H9 (cell line): Measurements from ENCODE around the gene ZNF134. TPM values are rescaled to one million over a fixed set of nuclear protein-coding genes. Genes with fewer than 3 reads are reported as not detected.

Source experiments
- DNase-seq: peaks from one replicate; pipeline ENCODE4 v3.0.0-alpha.2; 2017
- H2AFZ ChIP-seq: one replicate; pipeline ENCODE4 v1.6.1; 2013; ENCODE audit warnings: mild to moderate bottlenecking, low read length, control low read depth, moderate library complexity
- H2AK5ac ChIP-seq: 2 replicates; pipeline ENCODE4 v1.6.1; 2013; ENCODE audit warnings: low read length, control low read depth, mixed read lengths; ENCODE audit not compliant: insufficient read length
- H2BK120ac ChIP-seq: one replicate; pipeline ENCODE4 v1.6.1; 2013; ENCODE audit warnings: low read depth, mild to moderate bottlenecking, low read length, control low read depth, inconsistent platforms; ENCODE audit not compliant: poor library complexity, severe bottlenecking
- H2BK12ac ChIP-seq: 2 replicates; pipeline ENCODE4 v1.6.1; 2013; ENCODE audit warnings: low read length, control low read depth, mixed read lengths, low read depth; ENCODE audit not compliant: insufficient read length
- H2BK15ac ChIP-seq: 2 replicates; pipeline ENCODE4 v1.6.1; 2013; ENCODE audit warnings: low read depth, low read length, control low read depth
- H2BK20ac ChIP-seq: one replicate; pipeline ENCODE4 v1.6.1; 2013; ENCODE audit warnings: low read depth, mild to moderate bottlenecking, low read length, control low read depth, inconsistent platforms; ENCODE audit not compliant: poor library complexity, severe bottlenecking
- H2BK5ac ChIP-seq: 2 replicates; pipeline ENCODE4 v1.6.1; 2013; ENCODE audit warnings: low read length, control low read depth, mixed read lengths; ENCODE audit not compliant: insufficient read length
- H3K14ac ChIP-seq: 2 replicates; pipeline ENCODE4 v1.6.1; 2013; ENCODE audit warnings: low read length, control low read depth; ENCODE audit not compliant: insufficient read depth
- H3K18ac ChIP-seq: 2 replicates; pipeline ENCODE4 v1.6.1; 2013; ENCODE audit warnings: low read depth, mild to moderate bottlenecking, mixed read lengths, low read length, control low read depth; ENCODE audit not compliant: insufficient read length
- H3K23ac ChIP-seq: 2 replicates; pipeline ENCODE4 v1.6.1; 2013; ENCODE audit warnings: low read length, control low read depth, mixed read lengths, low read depth; ENCODE audit not compliant: insufficient read length
- H3K23me2 ChIP-seq: 2 replicates; pipeline ENCODE4 v1.6.1; 2013; ENCODE audit warnings: low read depth, mild to moderate bottlenecking, mixed read lengths, low read length, control low read depth; ENCODE audit not compliant: insufficient read length, poor library complexity, severe bottlenecking
- H3K27ac ChIP-seq: 2 replicates; pipeline ENCODE4 v1.5.1; 2013; ENCODE audit warnings: low read length, control low read depth, mixed read lengths, low read depth; ENCODE audit not compliant: insufficient read length
- H3K27me3 ChIP-seq: 2 replicates; pipeline ENCODE4 v1.6.1; 2013; ENCODE audit warnings: low read length, control low read depth, inconsistent platforms; ENCODE audit not compliant: insufficient read depth
- H3K4ac ChIP-seq: 2 replicates; pipeline ENCODE4 v1.6.1; 2013; ENCODE audit warnings: low read depth, mild to moderate bottlenecking, control low read depth, inconsistent platforms, low read length, moderate library complexity
- H3K4me1 ChIP-seq: 2 replicates; pipeline ENCODE4 v1.6.1; 2013; ENCODE audit warnings: low read length, control low read depth, inconsistent platforms; ENCODE audit not compliant: insufficient read depth
- H3K4me2 ChIP-seq: 2 replicates; pipeline ENCODE4 v1.6.1; 2013; ENCODE audit warnings: low read length, control low read depth, mixed read lengths; ENCODE audit not compliant: insufficient read length, insufficient read depth
- H3K56ac ChIP-seq: 2 replicates; pipeline ENCODE4 v1.6.1; 2013; ENCODE audit warnings: low read depth, mild to moderate bottlenecking, mixed read lengths, low read length, control low read depth; ENCODE audit not compliant: insufficient read length
- H3K79me1 ChIP-seq: 2 replicates; pipeline ENCODE4 v1.6.1; 2013; ENCODE audit warnings: low read depth, mild to moderate bottlenecking, moderate library complexity, low read length, control low read depth, inconsistent platforms; ENCODE audit not compliant: insufficient read depth, poor library complexity, severe bottlenecking
- H3K79me2 ChIP-seq: 2 replicates; pipeline ENCODE4 v1.6.1; 2013; ENCODE audit warnings: low read length, control low read depth, inconsistent platforms; ENCODE audit not compliant: insufficient read depth
- H3K9ac ChIP-seq: 2 replicates; pipeline ENCODE4 v1.6.1; 2013; ENCODE audit warnings: low read length, control low read depth, mixed read lengths; ENCODE audit not compliant: insufficient read length; ENCODE audit errors: extremely low read depth
- H3K9me3 ChIP-seq: one replicate; pipeline ENCODE4 v1.6.1; 2013; ENCODE audit warnings: low read depth, low read length, inconsistent platforms; ENCODE audit not compliant: control insufficient read depth
- H3T11ph ChIP-seq: one replicate; pipeline ENCODE4 v1.6.1; 2013; ENCODE audit warnings: mild to moderate bottlenecking, low read length, control low read depth, inconsistent platforms
- H4K20me1 ChIP-seq: one replicate; pipeline ENCODE4 v1.6.1; 2013; ENCODE audit not compliant: control insufficient read depth, insufficient read length, insufficient read depth
- H4K5ac ChIP-seq: 2 replicates; pipeline ENCODE4 v1.6.1; 2013; ENCODE audit warnings: low read depth, mild to moderate bottlenecking, mixed read lengths, low read length, control low read depth; ENCODE audit not compliant: insufficient read length
- H4K8ac ChIP-seq: replicated peaks from 2 replicates; pipeline ENCODE4 v1.6.1; 2013; ENCODE audit warnings: low read length, control low read depth, mixed read lengths, low read depth; ENCODE audit not compliant: insufficient read length
- H4K91ac ChIP-seq: 2 replicates; pipeline ENCODE4 v1.6.1; 2013; ENCODE audit warnings: low read depth, mild to moderate bottlenecking, moderate library complexity, mixed read lengths, low read length, control low read depth; ENCODE audit not compliant: insufficient read length
- H3K27ac Mint-ChIP-seq, 3 experiments: 2 replicates in 2 of 3; 3 replicates in 1 of 3; pipeline ENCODE4 v1.8.0; 2020 to 2021; ENCODE audit warnings: mixed read lengths in 3 of 3, mild to moderate bottlenecking in 1 of 3, moderate library complexity in 1 of 3
- H3K27me3 Mint-ChIP-seq: 2 replicates; pipeline ENCODE4 v1.8.0; 2021; ENCODE audit warnings: low read depth, mild to moderate bottlenecking, moderate library complexity, mixed read lengths
- H3K36me3 Mint-ChIP-seq, 3 experiments: 2 replicates in 2 of 3; 3 replicates in 1 of 3; pipeline ENCODE4 v1.8.0; 2020 to 2021; ENCODE audit warnings: low read depth in 3 of 3, mixed read lengths in 3 of 3; ENCODE audit not compliant: insufficient read depth in 1 of 3
- H3K4me1 Mint-ChIP-seq, 2 experiments: 2 replicates each; pipeline ENCODE4 v1.8.0; 2020; ENCODE audit warnings: mixed read lengths in 2 of 2
- H3K4me3 Mint-ChIP-seq, 2 experiments: 2 replicates in 1 of 2; 3 replicates in 1 of 2; pipeline ENCODE4 v1.8.0; 2020 to 2021; ENCODE audit warnings: mild to moderate bottlenecking in 2 of 2, mixed read lengths in 2 of 2, moderate library complexity in 1 of 2
- H3K9me3 Mint-ChIP-seq, 2 experiments: 2 replicates in 1 of 2; 3 replicates in 1 of 2; pipeline ENCODE4 v1.8.0; 2020; ENCODE audit warnings: mild to moderate bottlenecking in 2 of 2, mixed read lengths in 2 of 2, moderate library complexity in 1 of 2
- CTCF ChIP-seq: fragments of 200-600 bp; sonication (generic); conservative IDR thresholded peaks from 3 replicates; pipeline ENCODE4 v1.8.0; 2021; ENCODE audit warnings: antibody characterized with exemption, mild to moderate bottlenecking
- WGBS: extraction: QIAGEN DNeasy Blood & Tissue Kit; methylation state at CpG from one replicate; pipeline ENCODE4 v1.1.7; 2013; ENCODE audit warnings: missing lambda C conversion rate, low lambda C conversion rate, mixed read lengths; ENCODE audit not compliant: insufficient read length; ENCODE audit errors: extremely low coverage; 5-methylcytosine and 5-hydroxymethylcytosine counted together
- total RNA-seq: library from RNA; stranded (reverse); gene quantifications from 2 replicates; pipeline ENCODE4 v1.2.1, GENCODE V29; 2021

Gene ZNF134
- total RNA-seq, 1 experiment from 2014 or later, result 44.1 TPM

- Histone ChIP-seq H3K79me1 (peaks cover 3% of the 10 kb centered on the region), H3K9ac (no peak overlapping the region), H4K91ac (no peak overlapping the region), H3K27me3 (no peaks in the 10 kb centered on the region), H3K9me3 (peaks cover 11% of the 10 kb centered on the region), H3K23ac (no peak overlapping the region), H2BK15ac (no peak overlapping the region), H3K56ac (no peak overlapping the region), H2BK20ac (no peak overlapping the region), H4K5ac (no peak overlapping the region), H2BK12ac (no peak overlapping the region), H3K23me2 (no peaks in the 10 kb centered on the region), H3K27ac (no peak overlapping the region), H3K4me2 (no peak overlapping the region), H2AK5ac (no peak overlapping the region), H4K8ac (no peak overlapping the region), H3K4me1 (no peaks in the 10 kb centered on the region), H4K20me1 (no peaks in the 10 kb centered on the region), H3K4ac (no peak overlapping the region), H3K18ac (no peak overlapping the region), H3K14ac (no peak overlapping the region), H2AFZ (no peak overlapping the region), H2BK120ac (no peak overlapping the region), H3T11ph (no peak overlapping the region), H2BK5ac (no peak overlapping the region), H3K79me2 (peaks cover 17% of the 10 kb centered on the region; the same call in 1 of the 2 replicates)
- H3K27me3 Mint-ChIP-seq, result peaks cover 9% of the 10 kb centered on the region
- peaks cover 21 to 51% of the 10 kb centered on the region in 2 experiments for H3K9me3 Mint-ChIP-seq
- H3K36me3 Mint-ChIP-seq, result peaks cover 42 to 45% (median 42%) of the 10 kb centered on the region in 3 experiments
- H3K4me1 Mint-ChIP-seq, result peaks cover 7 to 13% of the 10 kb centered on the region in 2 experiments
- WGBS, result no CpG with 5 or more reads among the region's 4 CpGs
- H3K4me3 Mint-ChIP-seq, result no peak overlapping the region
- TF ChIP-seq CTCF, result no peak
- DNase-seq, result no peak
- H3K27ac Mint-ChIP-seq, result no peak overlapping the region
Observed at GRCh38 chr19:57611113-57611512, 2.9 kb upstream of the ZNF134 start.
